RWPE2 (cell line): ENCODE data around the gene MYPOP.
A peak's percentile ranks its signal among the peaks of the same experiment; 100 is the strongest.

Source experiments
- ATAC-seq: fragments of 200-7000 bp; cut with Tn5 transposase; 3 replicates; pipeline ENCODE4 v1.9.1; 2021; ENCODE audit warnings: low read depth
- DNase-seq: peaks from one replicate; pipeline ENCODE4 v3.0.0-alpha.2; 2020; ENCODE audit warnings: low spot score
- H3K27ac ChIP-seq: fragments of 450-650 bp; 2 replicates; pipeline ENCODE4 v1.5.1; 2017; ENCODE audit warnings: mild to moderate bottlenecking; ENCODE audit not compliant: poor library complexity, severe bottlenecking
- H3K27me3 ChIP-seq: fragments of 250-450 bp; sonication (Bioruptor Pico); 2 replicates; pipeline ENCODE4 v1.5.1; 2021; ENCODE audit warnings: mild to moderate bottlenecking, moderate library complexity; ENCODE audit not compliant: insufficient read depth, poor library complexity, severe bottlenecking
- H3K36me3 ChIP-seq: fragments of 250-450 bp; sonication (Bioruptor Pico); 2 replicates; pipeline ENCODE4 v1.5.1; 2020; ENCODE audit warnings: low read depth, mild to moderate bottlenecking, moderate library complexity
- H3K4me1 ChIP-seq: fragments of 250-450 bp; sonication (Bioruptor Pico); 2 replicates; pipeline ENCODE4 v1.5.1; 2021; ENCODE audit warnings: mild to moderate bottlenecking, moderate library complexity; ENCODE audit not compliant: insufficient read depth, poor library complexity, severe bottlenecking
- H3K4me3 ChIP-seq: fragments of 250-450 bp; sonication (Bioruptor Pico); 2 replicates; pipeline ENCODE4 v1.5.1; 2021; ENCODE audit warnings: mild to moderate bottlenecking, moderate library complexity; ENCODE audit not compliant: severe bottlenecking
- H3K9me3 ChIP-seq: fragments of 250-450 bp; sonication (Bioruptor Pico); 2 replicates; pipeline ENCODE4 v1.5.1; 2021; ENCODE audit warnings: mild to moderate bottlenecking, moderate library complexity; ENCODE audit not compliant: severe bottlenecking
- TF ChIP-seq, protein P1 (sequence below): fragments of 450-650 bp; IDR thresholded peaks from one replicate; pipeline ENCODE4 v1.5.1; 2017; ENCODE audit warnings: mild to moderate bottlenecking, moderate library complexity; ENCODE audit not compliant: poor library complexity, severe bottlenecking

The MYPOP gene, protein sequence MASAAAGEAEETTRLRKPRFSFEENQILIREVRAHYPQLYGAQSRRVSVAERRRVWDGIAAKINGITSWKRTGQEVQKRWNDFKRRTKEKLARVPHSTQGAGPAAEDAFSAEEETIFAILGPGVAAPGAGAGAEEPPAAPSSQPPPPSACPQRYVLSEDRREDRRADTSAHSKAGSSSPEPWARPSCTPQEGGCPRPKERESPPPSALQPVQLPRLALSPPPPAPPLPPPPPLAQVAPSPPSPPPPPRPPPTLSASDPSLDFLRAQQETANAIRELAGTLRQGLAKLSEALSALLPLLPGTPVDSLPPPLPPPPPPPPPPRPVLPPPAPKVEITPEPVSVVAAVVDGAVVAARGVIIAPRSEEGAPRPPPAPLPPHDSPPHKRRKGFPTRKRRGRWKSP

DNA sequence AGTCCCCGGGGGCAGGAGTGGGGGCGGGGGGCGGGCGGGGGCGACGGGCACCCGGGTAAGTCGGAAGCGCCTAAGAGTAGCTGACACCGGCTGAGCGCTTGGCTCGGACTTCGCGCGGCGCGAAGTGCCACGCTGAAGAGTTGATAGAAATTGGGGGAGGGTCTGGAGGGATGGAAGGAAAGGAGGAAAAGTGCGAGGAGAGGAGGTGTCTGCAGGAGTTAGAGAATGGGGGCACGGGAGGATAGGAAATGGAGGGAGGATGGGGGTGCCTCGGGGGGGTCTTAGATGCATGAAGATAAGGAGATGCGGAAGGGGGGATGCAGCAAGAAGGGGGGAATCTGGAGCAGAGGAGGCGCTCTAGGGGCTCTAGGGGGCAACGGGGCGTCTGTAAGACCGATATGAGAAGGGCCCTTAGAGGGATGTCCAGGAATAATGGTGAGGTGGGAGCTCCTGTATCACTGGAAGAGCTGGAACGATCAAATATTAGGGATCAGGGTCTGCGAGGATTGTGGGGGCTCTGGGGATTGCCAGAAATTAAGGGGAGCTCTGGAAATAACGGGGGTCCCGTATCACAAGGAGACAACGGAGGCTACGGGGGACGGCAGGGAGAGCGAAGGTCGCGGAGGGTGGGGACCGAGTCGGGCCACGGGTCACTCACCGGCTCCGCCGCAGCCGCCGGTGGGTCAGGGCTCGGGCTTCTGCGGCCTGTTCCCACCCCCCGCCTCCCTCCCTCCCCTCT lies at the start of gene MYPOP:
Gene MYPOP (minus strand): TSS at position 702 of the 739 bp plus-strand sequence. CDS start 840 bp downstream, outside the sequence.
- H3K27ac ChIP-seq = peak within 1 kb of the TSS; percentile 14

DNA sequence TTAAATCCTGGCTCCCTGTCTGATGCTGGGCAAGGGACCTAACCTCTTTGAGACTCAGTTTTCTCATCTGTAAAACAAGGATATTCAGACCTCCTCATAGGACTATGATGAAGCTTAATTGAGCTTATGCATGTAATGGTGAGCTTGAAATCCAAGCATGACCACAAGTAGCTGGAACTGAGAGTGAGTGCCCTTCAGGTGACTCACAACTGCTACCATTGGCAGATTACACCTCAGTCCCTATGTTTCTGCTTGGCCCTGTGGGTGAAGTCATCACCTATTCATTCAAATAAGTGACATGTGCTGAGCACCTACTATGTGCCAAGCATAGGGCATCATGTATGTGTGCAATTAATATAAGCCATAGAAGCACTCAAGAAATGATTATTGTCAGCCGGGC lies 45.5 kb upstream of the MYPOP start:
- peak; percentile 33; the same call in 1 of the 3 replicates for ATAC-seq
- no peaks in the 10 kb centered on the region for H3K27me3 ChIP-seq
- H3K4me1 ChIP-seq = no peaks in the 10 kb centered on the region
- no peak overlapping the region for H3K27ac ChIP-seq
- TF ChIP-seq, protein P1, sequence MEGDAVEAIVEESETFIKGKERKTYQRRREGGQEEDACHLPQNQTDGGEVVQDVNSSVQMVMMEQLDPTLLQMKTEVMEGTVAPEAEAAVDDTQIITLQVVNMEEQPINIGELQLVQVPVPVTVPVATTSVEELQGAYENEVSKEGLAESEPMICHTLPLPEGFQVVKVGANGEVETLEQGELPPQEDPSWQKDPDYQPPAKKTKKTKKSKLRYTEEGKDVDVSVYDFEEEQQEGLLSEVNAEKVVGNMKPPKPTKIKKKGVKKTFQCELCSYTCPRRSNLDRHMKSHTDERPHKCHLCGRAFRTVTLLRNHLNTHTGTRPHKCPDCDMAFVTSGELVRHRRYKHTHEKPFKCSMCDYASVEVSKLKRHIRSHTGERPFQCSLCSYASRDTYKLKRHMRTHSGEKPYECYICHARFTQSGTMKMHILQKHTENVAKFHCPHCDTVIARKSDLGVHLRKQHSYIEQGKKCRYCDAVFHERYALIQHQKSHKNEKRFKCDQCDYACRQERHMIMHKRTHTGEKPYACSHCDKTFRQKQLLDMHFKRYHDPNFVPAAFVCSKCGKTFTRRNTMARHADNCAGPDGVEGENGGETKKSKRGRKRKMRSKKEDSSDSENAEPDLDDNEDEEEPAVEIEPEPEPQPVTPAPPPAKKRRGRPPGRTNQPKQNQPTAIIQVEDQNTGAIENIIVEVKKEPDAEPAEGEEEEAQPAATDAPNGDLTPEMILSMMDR = no peak
- no peaks in the 10 kb centered on the region for H3K9me3 ChIP-seq
- DNase-seq = no peak
- H3K4me3 ChIP-seq = no peak overlapping the region
- no peaks in the 10 kb centered on the region for H3K36me3 ChIP-seq

More for the DNA sequence above, at the start of gene MYPOP:
- H3K36me3 ChIP-seq = peaks cover 27% of the 10 kb centered on the region
- no peaks in the 10 kb centered on the region for H3K4me1 ChIP-seq
- no peaks in the 10 kb centered on the region for H3K9me3 ChIP-seq
- peak within 1 kb of the TSS; percentile 43 for H3K4me3 ChIP-seq
- H3K27me3 ChIP-seq = no peaks in the 10 kb centered on the region
- DNase-seq = no peak
- no peak for ATAC-seq
- TF ChIP-seq, protein P1 = no peak

DNA sequence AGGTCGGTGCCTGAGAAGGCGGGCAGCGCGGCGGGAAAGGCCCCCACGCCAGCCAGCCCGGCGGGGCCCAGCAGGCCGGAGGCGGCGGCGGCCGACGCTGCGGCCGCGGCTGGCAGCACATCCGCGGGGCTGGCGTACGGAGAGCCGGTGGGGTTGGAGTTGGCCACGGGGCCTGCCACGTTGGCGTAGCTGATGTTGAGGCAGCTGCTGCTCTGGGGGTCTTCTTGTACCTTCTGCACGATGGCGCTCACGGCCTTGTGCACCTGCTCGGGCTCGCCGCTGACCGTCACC lies 38.0 kb upstream of the MYPOP start:
- H3K27me3 ChIP-seq = no peaks in the 10 kb centered on the region
- no peak for DNase-seq

DNA sequence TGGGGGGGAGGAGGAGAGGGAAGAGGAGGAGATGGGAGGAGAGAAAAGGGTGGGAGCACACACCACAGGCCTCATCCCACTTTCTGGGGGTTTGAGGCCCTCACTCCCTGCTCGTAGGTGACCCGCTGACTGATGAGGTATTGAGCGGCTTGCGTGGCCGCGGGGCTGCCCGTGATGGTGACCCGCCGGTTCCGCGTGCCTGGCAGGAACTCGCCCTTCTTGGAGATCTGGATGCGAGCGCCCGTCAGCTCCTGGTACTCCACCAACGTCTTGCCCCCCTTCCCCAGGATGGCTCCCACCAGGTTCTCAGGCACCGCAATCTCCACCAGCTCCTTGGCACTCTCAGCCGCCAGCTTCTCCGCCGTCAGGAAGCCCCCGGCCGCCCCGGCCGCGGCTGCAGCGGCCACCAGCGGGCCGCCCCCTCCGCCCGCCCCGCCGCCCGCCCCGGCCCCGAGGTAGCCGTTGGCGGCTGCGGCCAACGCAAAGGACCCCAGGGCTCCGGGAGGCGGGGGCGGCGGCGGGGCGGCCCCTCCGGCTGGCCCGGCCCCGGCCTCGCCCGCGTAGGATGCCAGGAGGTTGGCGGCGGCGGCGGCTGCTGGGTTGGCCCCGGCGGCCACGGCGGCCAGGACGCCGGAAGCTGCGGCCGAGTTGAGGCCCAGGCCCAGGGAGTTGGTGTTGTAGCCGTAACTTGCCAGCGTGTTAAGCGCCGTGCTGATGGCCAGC lies 37.5 kb upstream of the MYPOP start:
- no peak overlapping the region for H3K27ac ChIP-seq
- DNase-seq = no peak
- ATAC-seq = no peak
- no peak overlapping the region for H3K4me3 ChIP-seq
- H3K9me3 ChIP-seq = no peaks in the 10 kb centered on the region
- H3K4me1 ChIP-seq = no peaks in the 10 kb centered on the region
- H3K27me3 ChIP-seq = no peaks in the 10 kb centered on the region
- TF ChIP-seq, protein P1 = no peak
- no peaks in the 10 kb centered on the region for H3K36me3 ChIP-seq

More for the DNA sequence above, 38.0 kb upstream of the MYPOP start:
- Histone ChIP-seq H3K9me3 (no peaks in the 10 kb centered on the region), H3K36me3 (no peaks in the 10 kb centered on the region), H3K27ac (no peak overlapping the region), H3K4me1 (no peaks in the 10 kb centered on the region), H3K4me3 (no peak overlapping the region)
- no peak for ATAC-seq
- TF ChIP-seq, protein P1 = no peak
